Adrenal gland (tissue), 5 donors: ENCODE measurements around the gene NBEAL1.

ENCODE experiments used
- POLR2A ChIP-seq, 2 donors: fragments of 450-650 bp; IDR thresholded peaks; one replicate each; pipeline ENCODE4 v1.6.1; 2017; ENCODE audit warnings: antibody characterized with exemption in 2 of 2, mild to moderate bottlenecking in 2 of 2, moderate library complexity in 1 of 2
- TF ChIP-seq, protein P1 (sequence below), 6 experiments: fragments of 450-650 bp in 4 of 6; fragments of 200-600 bp in 2 of 6; sonication (generic) in 1 of 6; IDR thresholded peaks; 1 replicate in 5 of 6; 2 replicates in 1 of 6; pipeline versions ENCODE4 v1.5.1 to v1.8.0; 2016 to 2021; ENCODE audit warnings: antibody characterized with exemption in 6 of 6, mild to moderate bottlenecking in 2 of 6, moderate library complexity in 1 of 6
- donor health status: DM: no; HTN: no; CAD: no.

DNA sequence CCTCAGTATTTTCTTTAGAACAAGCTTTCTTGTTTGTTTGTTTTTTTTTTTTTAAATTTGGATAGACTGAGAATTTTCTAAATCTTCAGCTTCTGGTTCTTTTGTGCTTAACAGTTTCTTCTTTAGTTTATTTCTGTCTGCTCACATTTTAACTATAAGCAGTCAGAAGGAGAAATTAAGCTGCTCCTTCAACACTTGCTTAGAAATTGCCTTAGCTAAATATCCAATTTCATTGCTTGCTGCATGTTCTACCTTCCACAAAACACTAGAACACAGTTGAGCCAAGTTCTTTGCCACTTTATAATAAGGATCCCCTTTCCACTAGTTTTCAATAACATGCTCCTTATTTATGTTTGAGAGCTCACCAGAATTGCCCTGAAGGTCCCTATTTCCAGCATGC lies 57.7 kb downstream of the NBEAL1 start:
- TF ChIP-seq POLR2A (IDR thresholded peaks at IDR 0.05) = no peak
- TF ChIP-seq, protein P1, sequence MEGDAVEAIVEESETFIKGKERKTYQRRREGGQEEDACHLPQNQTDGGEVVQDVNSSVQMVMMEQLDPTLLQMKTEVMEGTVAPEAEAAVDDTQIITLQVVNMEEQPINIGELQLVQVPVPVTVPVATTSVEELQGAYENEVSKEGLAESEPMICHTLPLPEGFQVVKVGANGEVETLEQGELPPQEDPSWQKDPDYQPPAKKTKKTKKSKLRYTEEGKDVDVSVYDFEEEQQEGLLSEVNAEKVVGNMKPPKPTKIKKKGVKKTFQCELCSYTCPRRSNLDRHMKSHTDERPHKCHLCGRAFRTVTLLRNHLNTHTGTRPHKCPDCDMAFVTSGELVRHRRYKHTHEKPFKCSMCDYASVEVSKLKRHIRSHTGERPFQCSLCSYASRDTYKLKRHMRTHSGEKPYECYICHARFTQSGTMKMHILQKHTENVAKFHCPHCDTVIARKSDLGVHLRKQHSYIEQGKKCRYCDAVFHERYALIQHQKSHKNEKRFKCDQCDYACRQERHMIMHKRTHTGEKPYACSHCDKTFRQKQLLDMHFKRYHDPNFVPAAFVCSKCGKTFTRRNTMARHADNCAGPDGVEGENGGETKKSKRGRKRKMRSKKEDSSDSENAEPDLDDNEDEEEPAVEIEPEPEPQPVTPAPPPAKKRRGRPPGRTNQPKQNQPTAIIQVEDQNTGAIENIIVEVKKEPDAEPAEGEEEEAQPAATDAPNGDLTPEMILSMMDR (IDR thresholded peaks at IDR 0.05) = no peak
